Activated CD8-positive, alpha-beta T cell treated with anti-CD3 and anti-CD28 coated beads for 36 hours (primary cell): ENCODE measurements around the gene NR5A2. TPM values are rescaled to one million over a fixed set of nuclear protein-coding genes. Genes with fewer than 3 reads are reported as not detected.

Experiments used
- ATAC-seq: fragments of 200-7000 bp; cut with Tn5 transposase; one replicate; pipeline ENCODE4 v1.10.0; 2021; ENCODE audit warnings: mild to moderate bottlenecking, moderate library complexity
- CTCF ChIA-PET: fragments of 350-600 bp; sonication (Branson Sonifier 250); formaldehyde crosslinking; loops from one replicate; lab custom pipeline; 2021; ENCODE audit warnings: antibody characterized with exemption; lab: Charles Lee
- POLR2A ChIA-PET: fragments of 350-600 bp; sonication (Branson Sonifier 250); formaldehyde crosslinking; loops from one replicate; lab custom pipeline; 2021; ENCODE audit warnings: antibody characterized with exemption; lab: Charles Lee
- DNase-seq: peaks from one replicate; pipeline ENCODE4 v3.0.0-alpha.2; 2020
- H3K27ac Mint-ChIP-seq: one replicate; pipeline ENCODE4 v1.8.0; 2021; ENCODE audit warnings: mild to moderate bottlenecking, mixed read lengths
- H3K27me3 Mint-ChIP-seq: one replicate; pipeline ENCODE4 v1.8.0; 2021; ENCODE audit warnings: mixed read lengths
- H3K36me3 Mint-ChIP-seq: one replicate; pipeline ENCODE4 v1.8.0; 2021; ENCODE audit warnings: low read depth, mixed read lengths
- H3K4me1 Mint-ChIP-seq: one replicate; pipeline ENCODE4 v1.8.0; 2021; ENCODE audit warnings: low read depth, mixed read lengths
- H3K4me3 Mint-ChIP-seq: one replicate; pipeline ENCODE4 v1.8.0; 2021; ENCODE audit warnings: mild to moderate bottlenecking, moderate library complexity, mixed read lengths
- H3K9me3 Mint-ChIP-seq: one replicate; pipeline ENCODE4 v1.8.0; 2021; ENCODE audit warnings: mixed read lengths
- CTCF ChIP-seq: fragments of 200-600 bp; IDR thresholded peaks from one replicate; pipeline ENCODE4 v1.8.0; 2022; ENCODE audit warnings: antibody characterized with exemption, mild to moderate bottlenecking
- intact Hi-C: fragments of 100-400 bp; cut with micrococcal nuclease; formaldehyde crosslinking; loops from one replicate; pipeline ENCODE4 v1.10.0; 2022
- total RNA-seq, 2 experiments: library from RNA; stranded (reverse); gene quantifications; one replicate each; pipeline ENCODE4 v1.2.3, GENCODE V29; 2021

NR5A2 gene
- total RNA-seq, 2 experiments from 2014 or later = not detected

- H3K4me3 Mint-ChIP-seq = peak overlapping the region; percentile 54
- no peaks in the 10 kb centered on the region for H3K27me3 Mint-ChIP-seq
- ChIA-PET POLR2A (interaction anchor here (0.9 to 1.2 kb wide), 2 partner anchors 73 to 208 kb away, joined by 3 read pairs; no protein-coding TSS in a partner anchor), CTCF (interaction anchor here (1.7 to 1.8 kb wide), 2 partner anchors 10 to 14 kb away, joined by 4 to 6 read pairs; no protein-coding TSS in a partner anchor)
- intact Hi-C loops = no loop called here
- no peaks in the 10 kb centered on the region for H3K9me3 Mint-ChIP-seq
- ATAC-seq (peak; percentile 79), DNase-seq (peak; percentile 77)
- peak overlapping the region; percentile 93 for H3K27ac Mint-ChIP-seq
- peaks cover 49% of the 10 kb centered on the region for H3K4me1 Mint-ChIP-seq
- H3K36me3 Mint-ChIP-seq = no peaks in the 10 kb centered on the region
- TF ChIP-seq CTCF = no peak
These were observed 126.0 kb downstream of the NR5A2 start for GRCh38 chr1:200153277-200154055.

DNA sequence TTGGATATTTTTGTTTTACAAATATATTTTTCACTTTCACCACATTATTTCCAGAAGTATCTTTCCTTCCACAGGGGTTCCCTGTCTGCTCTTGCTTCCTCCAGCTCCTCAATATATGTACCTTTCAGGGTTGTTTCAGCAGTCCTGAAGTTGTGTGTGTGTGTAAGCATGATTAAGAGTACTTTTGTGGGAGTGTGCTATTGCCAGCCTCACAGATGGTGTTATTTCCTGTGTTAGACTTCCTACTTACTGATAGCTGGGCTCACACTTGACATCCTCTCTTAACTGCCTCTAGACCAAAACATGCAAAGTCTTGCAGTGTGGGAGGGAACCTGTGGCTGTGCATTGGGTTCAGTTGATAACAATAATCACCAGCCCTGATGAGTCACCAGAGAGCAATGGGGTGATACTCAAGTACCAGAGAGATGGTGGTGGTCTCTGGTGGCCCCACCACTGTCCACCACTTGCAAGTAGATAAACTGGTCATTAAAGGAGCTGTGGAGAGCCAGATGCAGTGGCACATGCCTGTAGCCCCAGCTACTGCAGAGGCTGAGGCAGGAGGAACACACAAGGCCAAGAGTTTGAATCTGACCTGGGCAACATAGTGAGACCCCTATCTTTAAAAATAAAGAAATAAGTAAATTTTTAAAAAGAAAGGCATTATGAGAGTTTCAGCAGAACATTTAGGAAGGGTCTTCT, 126.7 kb downstream of the NR5A2 start:
- ChIA-PET CTCF (interaction anchor here (0.6 to 1.8 kb wide), 3 partner anchors 9 to 14 kb away, joined by 3 to 4 read pairs (median 4); no protein-coding TSS in a partner anchor), POLR2A (interaction anchor here (0.6 to 1.2 kb wide), 5 partner anchors 11 to 208 kb away, joined by 3 read pairs; no protein-coding TSS in a partner anchor)
- ATAC-seq (peak; percentile 88), DNase-seq (peak; percentile 81)
- no peak for TF ChIP-seq CTCF
- Mint-ChIP-seq H3K4me1 (peaks cover 49% of the 10 kb centered on the region), H3K9me3 (no peaks in the 10 kb centered on the region), H3K4me3 (peak overlapping the region; percentile 44), H3K27me3 (no peaks in the 10 kb centered on the region), H3K27ac (peak overlapping the region; percentile 92), H3K36me3 (no peaks in the 10 kb centered on the region)
- intact Hi-C loops = no loop called here

GRCh38 chr1:200157715-200158114, 130.2 kb downstream of the NR5A2 start:
- Mint-ChIP-seq H3K36me3 (no peaks in the 10 kb centered on the region), H3K9me3 (no peaks in the 10 kb centered on the region), H3K4me1 (peaks cover 25% of the 10 kb centered on the region), H3K27ac (no peak overlapping the region), H3K4me3 (no peak overlapping the region), H3K27me3 (no peaks in the 10 kb centered on the region)
- DNase-seq (no peak), ATAC-seq (no peak)
- ChIA-PET POLR2A (no interaction called here), CTCF (interaction anchor here (0.7 to 2.2 kb wide), 2 partner anchors 18 to 122 kb away, joined by 3 to 5 read pairs; no protein-coding TSS in a partner anchor)
- intact Hi-C loops = no loop called here
- TF ChIP-seq CTCF = no peak

DNA sequence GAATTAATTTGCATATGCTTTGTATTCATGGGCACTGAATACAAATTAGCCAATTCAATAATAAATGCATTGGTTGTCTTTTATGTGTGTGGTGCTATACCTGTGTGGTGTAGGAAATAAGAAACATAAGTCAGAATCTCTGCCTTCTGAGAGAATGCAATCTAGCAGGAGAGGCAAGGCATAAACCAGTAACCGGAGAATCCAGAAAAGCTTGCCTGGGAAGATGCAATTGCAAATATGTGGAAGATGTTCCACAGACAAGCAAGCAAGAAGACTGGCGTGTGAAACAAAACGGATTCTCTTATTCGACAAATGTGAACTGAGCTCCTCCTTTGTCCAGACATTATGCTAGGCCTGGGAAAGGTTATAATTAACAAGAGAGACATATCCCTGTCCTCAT, 134.3 kb downstream of the NR5A2 start:
- ATAC-seq (no peak), DNase-seq (no peak)
- H3K27me3 Mint-ChIP-seq = no peaks in the 10 kb centered on the region
- no peaks in the 10 kb centered on the region for H3K9me3 Mint-ChIP-seq
- no peak overlapping the region for H3K4me3 Mint-ChIP-seq
- H3K27ac Mint-ChIP-seq = no peak overlapping the region
- H3K4me1 Mint-ChIP-seq = no peaks in the 10 kb centered on the region
- H3K36me3 Mint-ChIP-seq = no peaks in the 10 kb centered on the region
- intact Hi-C loops = no loop called here
- TF ChIP-seq CTCF = no peak
- ChIA-PET CTCF (interaction anchor here (1.0 to 2.1 kb wide), 3 partner anchors 10 to 23 kb away, joined by 3 to 5 read pairs (median 3); no protein-coding TSS in a partner anchor), POLR2A (no interaction called here)
